Neutrophil (primary cell): ENCODE measurements around the gene C2CD3.

Experiments
- H3K27ac ChIP-seq: fragments of 200-600 bp; sonication (generic); 2 replicates; pipeline ENCODE4 v1.5.1; 2016; ENCODE audit warnings: mild to moderate bottlenecking, moderate library complexity
- H3K27me3 ChIP-seq: fragments of 200-600 bp; sonication (generic); 2 replicates; pipeline ENCODE4 v1.6.0; 2016; ENCODE audit warnings: mild to moderate bottlenecking
- H3K36me3 ChIP-seq: fragments of 200-600 bp; sonication (generic); 2 replicates; pipeline ENCODE4 v1.5.1; 2017
- H3K4me1 ChIP-seq, 2 experiments: fragments of 200-600 bp in 1 of 2; sonication (generic) in 1 of 2; 1 replicate in 1 of 2; 2 replicates in 1 of 2; pipeline versions ENCODE4 v1.5.1 to v1.6.1; 2013 to 2016; ENCODE audit warnings: low read depth in 1 of 2, low read length in 1 of 2, mild to moderate bottlenecking in 1 of 2, moderate library complexity in 1 of 2; ENCODE audit not compliant: control insufficient read depth in 1 of 2, insufficient read depth in 1 of 2
- H3K4me3 ChIP-seq, 2 experiments: fragments of 200-600 bp in 1 of 2; sonication (generic) in 1 of 2; 1 replicate in 1 of 2; 2 replicates in 1 of 2; pipeline ENCODE4 v1.5.1; 2013 to 2016; ENCODE audit warnings: low read depth in 1 of 2, low read length in 1 of 2, mild to moderate bottlenecking in 1 of 2, moderate library complexity in 1 of 2
- H3K9me3 ChIP-seq: fragments of 200-600 bp; sonication (generic); 2 replicates; pipeline ENCODE4 v1.5.1; 2016
- CTCF ChIP-seq: fragments of 200-600 bp; sonication (generic); IDR thresholded peaks from 2 replicates; pipeline ENCODE4 v1.5.1; 2016; ENCODE audit warnings: antibody characterized with exemption

Gene C2CD3

GRCh38 chr11:74057249-74058151, 113.3 kb downstream of the C2CD3 start:
- Histone ChIP-seq H3K4me1 (peaks cover 5 to 11% of the 10 kb centered on the region in 2 experiments), H3K27me3 (no peaks in the 10 kb centered on the region), H3K27ac (no peak overlapping the region), H3K4me3 (no peak overlapping the region), H3K36me3 (peaks cover 23% of the 10 kb centered on the region), H3K9me3 (no peaks in the 10 kb centered on the region)
- no peak for TF ChIP-seq CTCF

- H3K27ac ChIP-seq = no peak overlapping the region
- peaks cover 5 to 11% of the 10 kb centered on the region in 2 experiments for H3K4me1 ChIP-seq
- H3K27me3 ChIP-seq = no peaks in the 10 kb centered on the region
- H3K9me3 ChIP-seq = no peaks in the 10 kb centered on the region
- no peak for TF ChIP-seq CTCF
- H3K36me3 ChIP-seq = peaks cover 28% of the 10 kb centered on the region
- no peak overlapping the region for H3K4me3 ChIP-seq
Observed at GRCh38 chr11:74055938-74056337, 114.9 kb downstream of the C2CD3 start.

GRCh38 chr11:74050465-74050864, 120.3 kb downstream of the C2CD3 start:
- Histone ChIP-seq H3K4me3 (no peak overlapping the region), H3K9me3 (no peaks in the 10 kb centered on the region), H3K36me3 (peaks cover 54% of the 10 kb centered on the region), H3K4me1 (peaks cover under 1 to 2% of the 10 kb centered on the region in 2 experiments), H3K27ac (no peak overlapping the region), H3K27me3 (no peaks in the 10 kb centered on the region)
- no peak for TF ChIP-seq CTCF

- TF ChIP-seq CTCF = no peak
- H3K4me3 ChIP-seq = no peak overlapping the region
- H3K4me1 ChIP-seq = no peaks in the 10 kb centered on the region
Observed at GRCh38 chr11:74048993-74049392, 121.8 kb downstream of the C2CD3 start.

GRCh38 chr11:74044538-74044937, 126.3 kb downstream of the C2CD3 start:
- Histone ChIP-seq H3K9me3 (no peaks in the 10 kb centered on the region), H3K4me3 (no peak overlapping the region), H3K27ac (no peak overlapping the region), H3K27me3 (no peaks in the 10 kb centered on the region), H3K4me1 (no peaks in the 10 kb centered on the region), H3K36me3 (peaks cover 57% of the 10 kb centered on the region)
- no peak for TF ChIP-seq CTCF

More at GRCh38 chr11:74048993-74049392, 121.8 kb downstream of the C2CD3 start:
- Histone ChIP-seq H3K36me3 (peaks cover 54% of the 10 kb centered on the region), H3K27ac (no peak overlapping the region), H3K27me3 (no peaks in the 10 kb centered on the region), H3K9me3 (no peaks in the 10 kb centered on the region)
